Choroid plexus epithelial cell (primary cell): ENCODE data around the gene ZNF765.
"Not testable (repeated sequence)": the region's sequence is repeated elsewhere in the genome, so short reads cannot be mapped to it uniquely, and the experiment has no call there.

Source experiments
- DNase-seq: peaks from one replicate; pipeline ENCODE4 v3.0.0-alpha.2; 2010; ENCODE audit warnings: low read depth
- H3K4me3 ChIP-seq: 2 replicates; pipeline ENCODE4 v1.5.1; 2011; ENCODE audit warnings: low read depth, mild to moderate bottlenecking, control low read depth, low read length, moderate library complexity
- CTCF ChIP-seq: conservative IDR thresholded peaks from 2 replicates; pipeline ENCODE4 v1.5.1; 2011; ENCODE audit warnings: low read depth, mild to moderate bottlenecking, control low read depth, inconsistent platforms, low read length, moderate library complexity

Gene ZNF765

GRCh38 chr19:53461866-53462265, 66.9 kb downstream of the ZNF765 start:
- no peak overlapping the region for H3K4me3 ChIP-seq
- no peak for TF ChIP-seq CTCF
- no peak for DNase-seq

- DNase-seq = no peak
- no peak for TF ChIP-seq CTCF
- H3K4me3 ChIP-seq = no peak overlapping the region
These were observed 67.9 kb downstream of the ZNF765 start for GRCh38 chr19:53462861-53463260.

- H3K4me3 ChIP-seq = no peak overlapping the region
- no peak for TF ChIP-seq CTCF
- DNase-seq = peak; percentile 28
These were observed 68.3 kb downstream of the ZNF765 start for GRCh38 chr19:53463263-53463662.

GRCh38 chr19:53466726-53467484, 72.0 kb downstream of the ZNF765 start:
- TF ChIP-seq CTCF = peak; percentile 23

GRCh38 chr19:53467485-53468262, 72.7 kb downstream of the ZNF765 start, which contains the start of gene ZNF813:
Gene ZNF813 (plus strand): TSS chr19:53467733. CDS start chr19:53483823, 16,090 bp downstream.
- H3K4me3 ChIP-seq = peak within 1 kb of the TSS; percentile 80
- peak; percentile 84 for DNase-seq
- TF ChIP-seq CTCF = no peak

More at GRCh38 chr19:53466726-53467484, 72.0 kb downstream of the ZNF765 start:
- DNase-seq = no peak
- peak overlapping the region; percentile 80 for H3K4me3 ChIP-seq

- DNase-seq = not testable (repeated sequence)
- H3K4me3 ChIP-seq = peak overlapping the region; percentile 80
These were observed 73.7 kb downstream of the ZNF765 start for GRCh38 chr19:53468628-53469027.

- no peak for TF ChIP-seq CTCF
- DNase-seq = no peak
- no peak overlapping the region for H3K4me3 ChIP-seq
These were observed 77.0 kb downstream of the ZNF765 start for GRCh38 chr19:53471916-53472315.

- not testable (repeated sequence) for H3K4me3 ChIP-seq
- peak; percentile 13 for DNase-seq
These were observed 79.9 kb downstream of the ZNF765 start for GRCh38 chr19:53474832-53475231.

GRCh38 chr19:53475470-53475869, 80.5 kb downstream of the ZNF765 start:
- not testable (repeated sequence) for DNase-seq, H3K4me3 ChIP-seq
